Upper lobe of right lung (tissue), 1 donor: ENCODE data around the gene MCM6. TPM values are rescaled to one million over a fixed set of nuclear protein-coding genes. Genes with fewer than 3 reads are reported as not detected.

Source experiments
- ATAC-seq: fragments of 200-7000 bp; cut with Tn5 transposase; one replicate; pipeline ENCODE4 v1.9.1; 2020; ENCODE audit warnings: mild to moderate bottlenecking, moderate library complexity
- DNase-seq: peaks from one replicate; pipeline ENCODE4 v3.0.0-alpha.2; 2020
- H3K27ac ChIP-seq: fragments of 200-600 bp; one replicate; pipeline ENCODE4 v1.8.0; 2022
- H3K27me3 ChIP-seq: fragments of 200-600 bp; one replicate; pipeline ENCODE4 v1.8.0; 2022; ENCODE audit warnings: mild to moderate bottlenecking
- H3K36me3 ChIP-seq: fragments of 200-600 bp; one replicate; pipeline ENCODE4 v1.8.0; 2022
- H3K4me1 ChIP-seq: fragments of 200-600 bp; one replicate; pipeline ENCODE4 v1.8.0; 2022
- H3K4me3 ChIP-seq: fragments of 200-600 bp; one replicate; pipeline ENCODE4 v1.8.0; 2022; ENCODE audit warnings: mild to moderate bottlenecking
- H3K9me3 ChIP-seq: fragments of 200-600 bp; one replicate; pipeline ENCODE4 v1.8.0; 2022
- intact Hi-C: fragments of 100-400 bp; cut with DNase I; formaldehyde crosslinking; loops from one replicate; pipeline ENCODE4 v1.11.0; 2022
- total RNA-seq: library from RNA; stranded (reverse); fragmentation: NEBNext Ultra II Directional; extraction: Animal tissue kit (Norgen Biotek cat#: 25700); gene quantifications from one replicate; pipeline ENCODE4 v1.2.1, GENCODE V29; 2021
- TF ChIP-seq, protein P1 (sequence below): fragments of 200-600 bp; IDR thresholded peaks from one replicate; pipeline ENCODE4 v1.8.0; 2022; ENCODE audit warnings: antibody characterized with exemption
- donor health status: DM: no; HTN: yes; CAD: no; lungs with severe emphysema.

MCM6 gene
- total RNA-seq, 1 donor from 2014 or later, result 8.2 TPM

DNA sequence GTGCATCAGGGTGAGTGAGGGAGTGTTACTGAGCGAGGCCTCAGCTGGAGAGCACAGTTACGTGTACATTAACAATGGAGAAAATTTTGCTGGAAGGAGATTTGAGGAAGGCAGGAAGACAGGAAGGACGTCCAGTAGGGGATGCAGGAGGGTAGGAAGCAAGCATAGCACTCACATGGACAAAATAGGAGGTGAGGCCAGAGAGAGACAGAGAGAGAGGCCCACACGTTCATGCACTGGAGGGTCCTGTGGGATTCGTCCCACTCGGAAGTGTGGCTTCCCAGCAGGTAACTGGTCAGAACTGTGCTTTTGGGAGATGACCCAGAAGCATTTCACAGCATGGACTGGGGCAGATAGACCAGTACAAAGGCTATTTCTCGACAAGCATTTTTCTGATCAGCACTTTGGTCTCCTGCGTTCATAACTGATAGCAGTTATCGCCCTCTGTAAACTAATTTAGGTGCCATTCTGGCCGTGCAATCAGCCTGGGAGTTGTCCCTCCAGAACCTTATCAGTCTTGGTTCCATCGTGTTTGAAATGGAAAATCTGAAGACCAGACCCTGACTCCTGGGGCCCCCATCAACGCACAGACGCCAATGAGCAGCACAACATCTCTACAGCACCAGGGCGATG is 44.9 kb downstream of the MCM6 start:
- TF ChIP-seq, protein P1, sequence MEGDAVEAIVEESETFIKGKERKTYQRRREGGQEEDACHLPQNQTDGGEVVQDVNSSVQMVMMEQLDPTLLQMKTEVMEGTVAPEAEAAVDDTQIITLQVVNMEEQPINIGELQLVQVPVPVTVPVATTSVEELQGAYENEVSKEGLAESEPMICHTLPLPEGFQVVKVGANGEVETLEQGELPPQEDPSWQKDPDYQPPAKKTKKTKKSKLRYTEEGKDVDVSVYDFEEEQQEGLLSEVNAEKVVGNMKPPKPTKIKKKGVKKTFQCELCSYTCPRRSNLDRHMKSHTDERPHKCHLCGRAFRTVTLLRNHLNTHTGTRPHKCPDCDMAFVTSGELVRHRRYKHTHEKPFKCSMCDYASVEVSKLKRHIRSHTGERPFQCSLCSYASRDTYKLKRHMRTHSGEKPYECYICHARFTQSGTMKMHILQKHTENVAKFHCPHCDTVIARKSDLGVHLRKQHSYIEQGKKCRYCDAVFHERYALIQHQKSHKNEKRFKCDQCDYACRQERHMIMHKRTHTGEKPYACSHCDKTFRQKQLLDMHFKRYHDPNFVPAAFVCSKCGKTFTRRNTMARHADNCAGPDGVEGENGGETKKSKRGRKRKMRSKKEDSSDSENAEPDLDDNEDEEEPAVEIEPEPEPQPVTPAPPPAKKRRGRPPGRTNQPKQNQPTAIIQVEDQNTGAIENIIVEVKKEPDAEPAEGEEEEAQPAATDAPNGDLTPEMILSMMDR, result no peak
- no peak for ATAC-seq

DNA sequence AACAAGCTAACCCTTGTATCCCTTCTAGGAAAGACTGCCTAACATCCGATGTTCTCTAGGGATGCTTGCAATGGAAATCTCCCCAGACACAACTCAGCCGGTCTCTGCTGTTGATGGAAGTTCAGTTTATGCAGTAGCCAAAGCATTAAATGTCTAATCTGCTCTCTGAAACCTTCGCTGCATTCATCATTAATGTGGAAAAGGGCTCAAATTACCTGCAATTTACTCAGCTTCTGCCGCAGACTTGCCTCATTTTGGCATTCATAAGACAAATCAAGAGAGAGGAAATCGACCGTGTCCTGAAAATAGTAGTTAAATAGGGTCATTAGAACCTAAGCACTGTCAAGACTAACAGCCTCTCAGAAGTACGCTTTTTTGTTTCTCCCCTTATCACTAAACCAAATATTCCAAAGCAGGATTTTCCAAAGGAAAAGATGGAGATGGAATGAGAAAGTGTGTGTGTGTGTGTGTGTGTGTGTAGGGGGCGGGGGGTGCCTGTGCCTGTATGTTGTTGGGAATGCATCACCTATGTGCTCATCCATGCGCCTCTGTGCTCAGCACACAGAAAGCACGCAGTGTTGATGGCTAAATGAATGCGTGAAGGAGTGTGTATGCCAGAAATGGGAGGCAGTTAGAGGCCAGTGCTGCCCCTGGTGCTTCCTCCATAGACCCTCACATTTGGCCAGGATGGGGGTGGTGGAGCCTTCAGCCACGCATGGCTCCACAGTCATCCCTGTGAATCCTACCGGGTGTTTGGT is 46.7 kb downstream of the MCM6 start:
- no peaks in the 10 kb centered on the region for H3K36me3 ChIP-seq
- no peak overlapping the region for H3K4me3 ChIP-seq
- no peaks in the 10 kb centered on the region for H3K4me1 ChIP-seq
- TF ChIP-seq, protein P1, result no peak
- H3K27me3 ChIP-seq, result no peaks in the 10 kb centered on the region
- H3K27ac ChIP-seq, result no peak overlapping the region
- no peak for ATAC-seq
- H3K9me3 ChIP-seq, result no peaks in the 10 kb centered on the region
- intact Hi-C loops, result no loop called here
- no peak for DNase-seq

More for the DNA sequence above, 44.9 kb downstream of the MCM6 start:
- DNase-seq, result no peak
- no peak overlapping the region for H3K4me3 ChIP-seq
- no peaks in the 10 kb centered on the region for H3K9me3 ChIP-seq
- H3K4me1 ChIP-seq, result no peaks in the 10 kb centered on the region
- H3K36me3 ChIP-seq, result no peaks in the 10 kb centered on the region
- H3K27me3 ChIP-seq, result no peaks in the 10 kb centered on the region
- intact Hi-C loops, result no loop called here
- H3K27ac ChIP-seq, result no peak overlapping the region

DNA sequence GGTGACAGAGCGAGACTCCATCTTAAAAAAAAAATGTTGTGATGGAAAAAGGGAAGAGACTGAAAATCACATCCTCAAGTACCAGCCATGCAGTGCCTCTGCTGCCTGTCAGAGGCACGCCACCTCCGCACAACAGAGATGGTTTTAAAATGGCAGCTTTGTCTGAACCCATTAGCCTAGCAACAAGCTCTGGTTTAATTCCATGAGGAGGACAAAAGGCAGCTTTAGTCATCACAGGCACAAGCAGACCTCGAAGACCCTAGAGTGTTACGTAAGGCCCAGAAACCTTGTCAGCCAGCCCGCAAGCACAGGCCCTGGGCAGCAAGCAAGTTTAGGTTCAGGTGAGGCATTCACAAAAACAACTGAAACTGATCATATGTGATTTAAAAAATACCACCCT is 49.7 kb downstream of the MCM6 start:
- Histone ChIP-seq H3K4me3 (no peak overlapping the region), H3K9me3 (no peaks in the 10 kb centered on the region), H3K27me3 (no peaks in the 10 kb centered on the region), H3K4me1 (no peaks in the 10 kb centered on the region), H3K27ac (no peak overlapping the region), H3K36me3 (no peaks in the 10 kb centered on the region)
- DNase-seq, result no peak
- ATAC-seq, result no peak
- TF ChIP-seq, protein P1, result no peak
- intact Hi-C loops, result no loop called here

DNA sequence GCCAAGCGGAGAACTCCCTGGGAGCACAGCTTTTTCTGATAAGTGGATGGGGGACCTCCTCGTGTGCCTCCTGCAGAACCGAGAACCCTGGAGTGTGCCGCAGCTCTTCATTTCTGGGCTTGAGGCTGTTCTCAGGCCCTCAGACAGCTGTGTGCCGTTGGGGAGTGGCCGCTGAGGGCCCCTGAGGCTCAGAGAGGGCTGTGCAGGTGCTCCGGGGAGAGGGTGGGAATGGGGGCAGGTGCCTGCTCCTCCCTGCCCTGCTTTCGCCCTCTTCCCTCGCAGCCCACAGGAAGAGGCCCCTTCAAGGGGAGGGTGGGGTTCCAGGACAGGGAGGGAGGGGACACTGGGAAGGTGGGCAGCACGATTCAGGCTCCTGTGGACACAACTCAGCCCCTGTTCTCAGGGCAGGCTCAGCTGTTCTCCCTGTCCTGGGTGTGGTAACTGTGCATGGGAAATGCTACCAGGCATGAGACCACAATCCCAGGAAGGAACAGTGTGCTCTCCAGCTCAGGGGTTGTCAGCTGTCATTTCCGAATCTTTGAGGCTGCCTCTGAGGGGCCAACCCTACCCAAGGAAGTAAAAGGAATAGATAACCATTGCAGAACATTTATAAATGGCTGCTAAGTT is 50.6 kb downstream of the MCM6 start:
- Histone ChIP-seq H3K4me1 (no peaks in the 10 kb centered on the region), H3K27ac (peak overlapping the region; percentile 24), H3K27me3 (no peaks in the 10 kb centered on the region), H3K36me3 (no peaks in the 10 kb centered on the region), H3K4me3 (no peak overlapping the region), H3K9me3 (no peaks in the 10 kb centered on the region)
- intact Hi-C loops, result no loop called here
- ATAC-seq (peak; percentile 55), DNase-seq (no peak)
- TF ChIP-seq, protein P1, result no peak

DNA sequence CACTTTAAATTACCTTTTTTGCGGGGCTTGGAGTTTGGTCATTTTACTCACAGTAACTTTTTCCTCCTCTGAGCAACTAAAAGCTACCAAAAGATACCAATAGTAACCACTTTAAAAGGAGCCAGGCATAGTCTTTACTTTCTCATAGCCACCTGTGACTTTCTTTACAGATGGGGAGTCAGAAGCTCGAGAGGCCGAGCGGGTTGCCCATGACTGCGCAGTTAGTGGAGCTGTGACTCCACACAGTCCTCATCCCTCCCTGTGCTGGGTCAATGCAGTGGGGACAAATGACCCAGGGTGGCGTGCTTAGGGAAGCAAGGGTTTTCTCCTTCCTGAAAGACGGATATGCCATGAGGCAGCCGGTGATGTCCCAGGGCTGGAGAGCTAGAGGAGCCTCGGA is 51.1 kb downstream of the MCM6 start:
- no peaks in the 10 kb centered on the region for H3K4me1 ChIP-seq
- no peaks in the 10 kb centered on the region for H3K27me3 ChIP-seq
- intact Hi-C loops, result no loop called here
- peak overlapping the region; percentile 24 for H3K27ac ChIP-seq
- TF ChIP-seq, protein P1, result no peak
- ATAC-seq, result no peak
- H3K36me3 ChIP-seq, result no peaks in the 10 kb centered on the region
- no peak overlapping the region for H3K4me3 ChIP-seq
- H3K9me3 ChIP-seq, result no peaks in the 10 kb centered on the region
- DNase-seq, result no peak
